GM12878 (cell line): ENCODE data around the gene USP10. TPM values are rescaled to one million over a fixed set of nuclear protein-coding genes. Genes with fewer than 3 reads are reported as not detected.
A peak's percentile ranks its signal among the peaks of the same experiment; 100 is the strongest.

Experiments
- ATAC-seq: fragments of 200-7000 bp; cut with Tn5 transposase; 3 replicates; pipeline ENCODE4 v1.9.1; 2020; ENCODE audit warnings: mild to moderate bottlenecking, moderate library complexity
- BruUV-seq: library from RNA; stranded (reverse); fragments of 400-500 nt; replicated peaks from 2 replicates; lab custom pipeline; 2021; lab: Mats Ljungman, UMichigan
- CTCF ChIA-PET: fragments of 300-600 bp; sonication (Branson Sonifier 250); formaldehyde crosslinking; extraction: SDS; loops from one replicate; lab custom pipeline; 2021; ENCODE audit warnings: inconsistent platforms; lab: Yijun Ruan, JAX
- POLR2A ChIA-PET: fragments of 350-600 bp; formaldehyde crosslinking; extraction: SDS; loops from one replicate; lab custom pipeline; 2021; ENCODE audit warnings: inconsistent platforms; lab: Charles Lee
- RAD21 ChIA-PET: fragments of 300-600 bp; sonication (Branson Sonifier 250); formaldehyde crosslinking; loops from one replicate; lab custom pipeline; 2023; ENCODE audit warnings: antibody characterized with exemption; ENCODE audit not compliant: unreplicated experiment; lab: Charles Lee
- SMC1A ChIA-PET: fragments of 300-600 bp; sonication (Branson Sonifier 250); formaldehyde crosslinking; loops from one replicate; lab custom pipeline; 2023; ENCODE audit not compliant: unreplicated experiment, uncharacterized antibody; lab: Charles Lee
- DNase-seq: peaks from one replicate; pipeline ENCODE4 v3.0.0-alpha.2; 2011; ENCODE audit warnings: low read depth, low spot score
- FAIRE-seq: peaks from 3 replicates; lab custom pipeline; 2011; peaks lifted over from hg19 to GRCh38; lab: Jason Lieb, UNC
- H2AFZ ChIP-seq: 2 replicates; pipeline ENCODE4 v1.6.0; 2011; ENCODE audit warnings: low read depth, low read length, control low read depth; ENCODE audit not compliant: control insufficient read depth
- H3K27ac ChIP-seq: 2 replicates; pipeline ENCODE4 v1.5.1; 2011; ENCODE audit warnings: control low read depth; ENCODE audit not compliant: control insufficient read depth, insufficient read depth
- H3K27me3 ChIP-seq, 2 experiments: replicated peaks in 1 of 2; 2 replicates each; pipeline versions ENCODE4 v1.6.0 to v1.6.1; 2011; ENCODE audit warnings: low read length in 1 of 2; ENCODE audit not compliant: control insufficient read depth in 2 of 2, insufficient read depth in 2 of 2
- H3K36me3 ChIP-seq, 2 experiments: 2 replicates each; pipeline ENCODE4 v1.5.1; 2011; ENCODE audit warnings: low read length in 1 of 2; ENCODE audit not compliant: control insufficient read depth in 2 of 2, insufficient read depth in 2 of 2
- H3K4me1 ChIP-seq: 2 replicates; pipeline ENCODE4 v1.6.1; 2011; ENCODE audit warnings: mild to moderate bottlenecking, low read length, moderate library complexity, mixed read lengths; ENCODE audit not compliant: control insufficient read depth, insufficient read depth
- H3K4me2 ChIP-seq: 2 replicates; pipeline ENCODE4 v1.6.0; 2011; ENCODE audit warnings: control low read depth; ENCODE audit not compliant: control insufficient read depth, insufficient read depth
- H3K4me3 ChIP-seq: fragments of 200-600 bp; sonication (generic); 2 replicates; pipeline ENCODE4 v1.5.1; 2016
- H3K79me2 ChIP-seq: 2 replicates; pipeline ENCODE4 v1.6.0; 2011; ENCODE audit warnings: low read length; ENCODE audit not compliant: control insufficient read depth, insufficient read depth
- H3K9ac ChIP-seq: 2 replicates; pipeline ENCODE4 v1.8.0; 2011; ENCODE audit warnings: low read length, control low read depth, mixed read lengths; ENCODE audit not compliant: control insufficient read depth, insufficient read depth
- H3K9me3 ChIP-seq: replicated peaks from 3 replicates; pipeline ENCODE4 v1.5.1; 2011; ENCODE audit warnings: mild to moderate bottlenecking, low read length; ENCODE audit not compliant: control insufficient read depth, insufficient read depth
- H4K20me1 ChIP-seq: 2 replicates; pipeline ENCODE4 v1.6.0; 2011; ENCODE audit not compliant: control insufficient read depth, insufficient read depth
- BACH1 ChIP-seq: fragments of 450-650 bp; IDR thresholded peaks from 2 replicates; pipeline ENCODE4 v1.6.1; 2017; ENCODE audit warnings: mild to moderate bottlenecking, borderline replicate concordance
- CREM ChIP-seq: IDR thresholded peaks from 2 replicates; pipeline ENCODE4 v1.6.1; 2014; ENCODE audit warnings: antibody characterized with exemption, low read depth
- CTCF ChIP-seq, 3 experiments: IDR thresholded peaks in 2 of 3; conservative IDR thresholded peaks in 1 of 3; 2 replicates each; pipeline ENCODE4 v1.5.1; 2011; ENCODE audit warnings: low read depth in 3 of 3, low read length in 3 of 3, mild to moderate bottlenecking in 3 of 3, control low read depth in 2 of 3, moderate library complexity in 2 of 3, inconsistent platforms in 1 of 3, mixed read lengths in 1 of 3; ENCODE audit not compliant: control insufficient read depth in 2 of 3, insufficient read depth in 1 of 3; ENCODE audit errors: extremely low read depth in 1 of 3
- FOXM1 ChIP-seq: IDR thresholded peaks from 2 replicates; pipeline ENCODE4 v1.6.1; 2012; ENCODE audit warnings: low read depth, mild to moderate bottlenecking, inconsistent platforms, low read length, moderate library complexity
- MLLT1 ChIP-seq: fragments of 450-650 bp; IDR thresholded peaks from 2 replicates; pipeline ENCODE4 v1.6.1; 2016; ENCODE audit warnings: mild to moderate bottlenecking
- RAD21 ChIP-seq: IDR thresholded peaks from 2 replicates; pipeline ENCODE4 v1.6.1; 2011; ENCODE audit warnings: mild to moderate bottlenecking, low read depth, low read length, moderate library complexity; ENCODE audit not compliant: insufficient read depth
- RUNX3 ChIP-seq: IDR thresholded peaks from 2 replicates; pipeline ENCODE4 v1.6.1; 2012; ENCODE audit warnings: low read length, inconsistent platforms
- SKIL ChIP-seq: fragments of 450-650 bp; IDR thresholded peaks from 2 replicates; pipeline ENCODE4 v1.6.1; 2017; ENCODE audit warnings: mild to moderate bottlenecking, low read depth, inconsistent platforms; ENCODE audit not compliant: poor library complexity, severe bottlenecking
- SMARCA5 ChIP-seq: fragments of 450-650 bp; IDR thresholded peaks from 2 replicates; pipeline ENCODE4 v1.6.1; 2017; ENCODE audit warnings: mild to moderate bottlenecking
- SMC3 ChIP-seq: IDR thresholded peaks from 2 replicates; pipeline ENCODE4 v1.6.1; 2011; ENCODE audit warnings: low read length, improper control_type of control experiment, borderline replicate concordance
- STAT1 ChIP-seq: fragments of 450-650 bp; conservative IDR thresholded peaks from 2 replicates; pipeline ENCODE4 v1.6.1; 2014; ENCODE audit warnings: antibody characterized with exemption, mild to moderate bottlenecking
- YY1 ChIP-seq: IDR thresholded peaks from 2 replicates; pipeline ENCODE4 v1.6.1; 2011; ENCODE audit warnings: low read depth, mild to moderate bottlenecking, low read length
- ZNF24 ChIP-seq: fragments of 450-650 bp; IDR thresholded peaks from 2 replicates; pipeline ENCODE4 v1.6.1; 2017; ENCODE audit warnings: antibody characterized with exemption, mild to moderate bottlenecking
- WGBS: methylation state at CpG from one replicate; pipeline ENCODE4 v1.1.6; 2016; ENCODE audit warnings: low lambda C conversion rate; ENCODE audit not compliant: insufficient replicate concordance, insufficient coverage; ENCODE audit errors: missing lambda C conversion rate; 5-methylcytosine and 5-hydroxymethylcytosine counted together
- in situ Hi-C: fragments of 300-500 bp; cut with MboI; formaldehyde crosslinking; loops from 9 replicates; pipeline ENCODE4 v1.14.3; 2018; ENCODE audit warnings: mixed read lengths
- intact Hi-C: fragments of 100-400 bp; cut with micrococcal nuclease; formaldehyde crosslinking; loops from one replicate; pipeline ENCODE4 v1.14.2; 2022; ENCODE audit not compliant: unreplicated experiment
- polyA plus RNA-seq, 11 experiments: library from polyadenylated mRNA; depleted of rRNA in 4 of 11; unstranded in 6 of 11; stranded (reverse) in 5 of 11; fragments of >200 nt; fragmentation: Nextera tagmentation in 4 of 11; fragmentation: Illumina TruSeq in 1 of 11; extraction: Ambion mirVana in 4 of 11; extraction: Trizol in 1 of 11; gene quantifications; 1 replicate in 1 of 11; 2 replicates in 10 of 11; pipeline versions ENCODE4 v1.2.1 to v1.2.3, GENCODE V29; 2011 to 2016; ENCODE audit warnings: inconsistent platforms in 2 of 11, missing spikeins in 2 of 11, low read depth in 1 of 11
- total RNA-seq, 4 experiments: library from RNA; depleted of rRNA in 3 of 4; stranded (reverse); fragments of >200 nt in 3 of 4; fragmentation: Illumina TruSeq in 1 of 4; extraction: Trizol in 1 of 4; gene quantifications; 2 replicates each; pipeline versions ENCODE4 v1.2.1 to v1.2.3, GENCODE V29; 2013 to 2021

Gene USP10
- total and polyA plus RNA-seq, 10 of the 15 experiments (the other 5 are each of a cell fraction or from before 2014, with no cell fraction given): 46.1 to 160 (median 105) TPM

GRCh38 chr16:84672276-84673202 lies 27.3 kb upstream of the USP10 start:
- POLR2A ChIA-PET: interaction anchor here (0.8 to 1.6 kb wide), 4 partner anchors 15 to 57 kb away, joined by 3 to 4 read pairs (median 4); no protein-coding TSS in a partner anchor

More at GRCh38 chr16:84672276-84673202, 27.3 kb upstream of the USP10 start:
- Histone ChIP-seq H4K20me1 (no peaks in the 10 kb centered on the region), H3K9me3 (no peaks in the 10 kb centered on the region), H3K36me3 (no peaks in the 10 kb centered on the region), H3K79me2 (no peaks in the 10 kb centered on the region), H3K4me1 (no peaks in the 10 kb centered on the region)
- ChIA-PET RAD21 (interaction anchor here (0.6 to 4.2 kb wide), 12 partner anchors 9 to 299 kb away, joined by 3 to 37 read pairs (median 8); no protein-coding TSS in a partner anchor), SMC1A (interaction anchor here (0.7 to 6.9 kb wide), 13 partner anchors 9 to 80 kb away, joined by 3 to 65 read pairs (median 7); no protein-coding TSS in a partner anchor)
- FAIRE-seq (peak; percentile 96), ATAC-seq (peak; percentile 98), DNase-seq (no peak)
- in situ Hi-C loops: no loop called here
- no TSS peak for BruUV-seq
- TF ChIP-seq RUNX3: peak; percentile 30; the same call in 1 of the 2 replicates
- TF ChIP-seq CTCF (IDR thresholded peaks at IDR 0.05 in 2 of 3, conservative IDR thresholded peaks at IDR 0.05 in 1 of 3; ENCODE audit: control insufficient read depth in 2 of 3, extremely low read depth in 1 of 3, insufficient read depth in 1 of 3, low read depth in 3 of 3, low read length in 3 of 3): peak; percentile 86 to 95 (median 93)
- TF ChIP-seq CREM: no peak
- TF ChIP-seq SMARCA5: 0 out of 2 replicates have a peak, but pooled peaks have one; percentile 61
- 0 out of 2 replicates have a peak, but pooled peaks have one; percentile 29 for TF ChIP-seq FOXM1
- peak; percentile 83 for TF ChIP-seq SMC3
- peak; percentile 67; the same call in 1 of the 2 replicates for TF ChIP-seq YY1
- TF ChIP-seq RAD21: peak; percentile 74
- no peak for TF ChIP-seq STAT1
- TF ChIP-seq ZNF24: no peak
- 0 out of 2 replicates have a peak, but pooled peaks have one; percentile 6 for TF ChIP-seq BACH1
- no peak for TF ChIP-seq SKIL
- TF ChIP-seq MLLT1: 0 out of 2 replicates have a peak, but pooled peaks have one; percentile 18
- TF ChIP-seq, all 136 proteins: peak for 9
- Histone ChIP-seq H3K4me3 (no peak overlapping the region), H3K4me2 (no peak overlapping the region), H3K27ac (no peak overlapping the region), H3K9ac (no peak overlapping the region), H2AFZ (no peak overlapping the region; the same call in 1 of the 2 replicates), H3K27me3 (no peaks in the 10 kb centered on the region)
- intact Hi-C loops: loop anchor here (1.0 kb wide), 2 partner anchors 54 to 66 kb away; no protein-coding TSS in a partner anchor
- WGBS: 50% methylated on average over 23 of the region's 26 CpGs
- CTCF ChIA-PET: interaction anchor here (0.8 to 4.3 kb wide), 36 partner anchors 8 to 338 kb away, joined by 3 to 102 read pairs (median 5); no protein-coding TSS in a partner anchor
